ENCODE data around the gene SMCHD1.

The SMCHD1 gene

DNA sequence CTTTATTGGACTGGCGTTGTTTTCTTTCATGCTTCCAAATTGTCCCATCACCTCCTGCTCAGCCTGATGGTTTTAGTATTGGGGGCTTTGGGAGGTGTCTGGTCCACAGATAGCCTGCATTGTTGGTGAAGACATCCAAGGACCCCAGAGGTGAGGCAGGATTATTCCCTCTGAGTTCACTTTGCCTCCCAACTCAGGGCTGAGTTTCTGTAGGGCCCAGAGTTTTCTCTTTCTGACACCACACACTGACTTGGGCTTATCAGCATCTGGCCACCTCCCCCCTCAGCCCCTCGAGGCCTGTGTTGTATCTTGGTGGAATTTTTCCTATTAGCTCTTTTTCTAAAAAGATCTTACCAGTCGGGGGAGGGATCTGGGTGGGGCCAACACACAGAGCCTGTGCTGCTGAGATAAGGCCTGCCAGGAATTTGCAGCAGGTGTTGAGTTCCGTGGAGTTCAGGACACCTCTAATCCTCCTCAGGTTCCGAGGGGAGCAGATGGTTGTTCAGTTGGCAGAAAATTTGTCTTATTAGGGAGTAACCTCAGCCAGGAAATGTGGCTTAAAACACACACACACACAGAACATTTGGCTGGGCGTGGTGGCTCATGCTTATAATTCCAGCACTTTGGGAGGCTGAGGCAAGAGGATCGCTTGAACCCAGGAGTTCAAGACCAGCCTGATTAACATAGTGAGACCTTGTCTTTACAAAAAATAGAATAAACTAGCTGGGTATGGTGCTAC, 198.6 kb downstream of the SMCHD1 start:
- no peak for DNase-seq

All from CD4-positive, alpha-beta T cell treated with Interleukin-4 for 4 hours (primary cell).